Pancreas (tissue), 10 donors: ENCODE results near the gene PRR30. TPM values are rescaled to one million over a fixed set of nuclear protein-coding genes. Genes with fewer than 3 reads are reported as not detected.

Source experiments
- ATAC-seq, 4 donors: fragments of 200-7000 bp; cut with Tn5 transposase; one replicate each; pipeline versions ENCODE4 v1.8.0 to v1.9.1; 2020; ENCODE audit warnings: mild to moderate bottlenecking in 4 of 4, moderate library complexity in 4 of 4
- DNase-seq, 6 donors: peaks; one replicate each; pipeline ENCODE4 v3.0.0-alpha.2; 2020
- FAIRE-seq: peaks from 2 replicates; lab custom pipeline; 2012; peaks lifted over from hg19 to GRCh38; lab: Jason Lieb, UNC
- H3K27ac ChIP-seq, 4 donors: fragments of 200-600 bp; sonication (generic); 1 replicate in 3 of 4; 2 replicates in 1 of 4; pipeline versions ENCODE4 v1.5.0 to v1.8.0; 2020
- H3K27me3 ChIP-seq, 4 donors: fragments of 200-600 bp; one replicate each; pipeline ENCODE4 v1.8.0; 2021
- H3K36me3 ChIP-seq, 3 donors: fragments of 200-600 bp; sonication (generic) in 1 of 3; one replicate each; pipeline versions ENCODE4 v1.5.0 to v1.8.0; 2020 to 2021
- H3K4me1 ChIP-seq, 3 donors: fragments of 200-600 bp; one replicate each; pipeline ENCODE4 v1.8.0; 2021
- H3K4me3 ChIP-seq, 4 donors: fragments of 200-600 bp; sonication (generic) in 2 of 4; one replicate each; pipeline versions ENCODE4 v1.5.0 to v1.8.0; 2020 to 2021
- H3K9me3 ChIP-seq, 4 donors: fragments of 200-600 bp; one replicate each; pipeline ENCODE4 v1.8.0; 2021
- WGBS, 2 donors: extraction: QIAGEN DNeasy Blood & Tissue Kit; methylation state at CpG; one replicate each; pipeline ENCODE4 v1.1.7; 2013; 5-methylcytosine and 5-hydroxymethylcytosine counted together
- intact Hi-C, 3 donors: fragments of 100-400 bp; cut with DNase I; formaldehyde crosslinking; loops; one replicate each; pipeline versions ENCODE4 v1.11.1 to v1.14.2; 2022
- polyA plus RNA-seq, 2 donors: library from polyadenylated mRNA; stranded (reverse); fragments of 200-250 nt; gene quantifications; one replicate each; pipeline ENCODE4 v1.2.3, GENCODE V29; 2013
- total RNA-seq, 6 donors: library from RNA; stranded (reverse); fragmentation: NEBNext Ultra II Directional in 4 of 6; extraction: Animal tissue kit (Norgen Biotek cat#: 25700) in 4 of 6; gene quantifications; one replicate each; pipeline versions ENCODE4 v1.2.1 to v1.2.4, GENCODE V29; 2021 to 2023
- TF ChIP-seq, protein P1 (sequence below), 4 donors: fragments of 200-600 bp; sonication (generic) in 3 of 4; IDR thresholded peaks; one replicate each; pipeline versions ENCODE4 v1.5.0 to v1.8.0; 2021; ENCODE audit warnings: antibody characterized with exemption in 4 of 4
- donor health status: healthy with polysubstance abuse.
- donor health status: DM: no; HTN: no; CAD: no; lungs with moderate emphysema.
- donor health status: DM: no; HTN: no; CAD: no.
- donor health status: control.
- donor health status: control.
- donor health status: Bipolar disorder and iron deficiency.
- donor health status: DM: yes; HTN: yes; CAD: no.
- donor health status: DM: no; HTN: no; CAD: no.
- donor health status: DM: no; HTN: no; CAD: no.
- donor health status: DM: yes; HTN: yes; CAD: no.

Gene PRR30
- total and polyA plus RNA-seq, 8 donors: not detected

GRCh38 chr2:27109083-27109482, 30.1 kb downstream of the PRR30 start:
- Histone ChIP-seq H3K4me1 (no peaks in the 10 kb centered on the region), H3K27me3 (no peaks in the 10 kb centered on the region), H3K4me3 (no peak overlapping the region), H3K27ac (no peak overlapping the region), H3K9me3 (no peaks in the 10 kb centered on the region), H3K36me3 (no peaks in the 10 kb centered on the region)
- ATAC-seq (no peak), FAIRE-seq (no peak), DNase-seq (no peak)
- WGBS, 2 donors: 84 to 92% methylated on average over 3 of the region's 3 CpGs
- TF ChIP-seq, protein P1, sequence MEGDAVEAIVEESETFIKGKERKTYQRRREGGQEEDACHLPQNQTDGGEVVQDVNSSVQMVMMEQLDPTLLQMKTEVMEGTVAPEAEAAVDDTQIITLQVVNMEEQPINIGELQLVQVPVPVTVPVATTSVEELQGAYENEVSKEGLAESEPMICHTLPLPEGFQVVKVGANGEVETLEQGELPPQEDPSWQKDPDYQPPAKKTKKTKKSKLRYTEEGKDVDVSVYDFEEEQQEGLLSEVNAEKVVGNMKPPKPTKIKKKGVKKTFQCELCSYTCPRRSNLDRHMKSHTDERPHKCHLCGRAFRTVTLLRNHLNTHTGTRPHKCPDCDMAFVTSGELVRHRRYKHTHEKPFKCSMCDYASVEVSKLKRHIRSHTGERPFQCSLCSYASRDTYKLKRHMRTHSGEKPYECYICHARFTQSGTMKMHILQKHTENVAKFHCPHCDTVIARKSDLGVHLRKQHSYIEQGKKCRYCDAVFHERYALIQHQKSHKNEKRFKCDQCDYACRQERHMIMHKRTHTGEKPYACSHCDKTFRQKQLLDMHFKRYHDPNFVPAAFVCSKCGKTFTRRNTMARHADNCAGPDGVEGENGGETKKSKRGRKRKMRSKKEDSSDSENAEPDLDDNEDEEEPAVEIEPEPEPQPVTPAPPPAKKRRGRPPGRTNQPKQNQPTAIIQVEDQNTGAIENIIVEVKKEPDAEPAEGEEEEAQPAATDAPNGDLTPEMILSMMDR (IDR thresholded peaks at IDR 0.05): no peak
- intact Hi-C loops: no loop called here

DNA sequence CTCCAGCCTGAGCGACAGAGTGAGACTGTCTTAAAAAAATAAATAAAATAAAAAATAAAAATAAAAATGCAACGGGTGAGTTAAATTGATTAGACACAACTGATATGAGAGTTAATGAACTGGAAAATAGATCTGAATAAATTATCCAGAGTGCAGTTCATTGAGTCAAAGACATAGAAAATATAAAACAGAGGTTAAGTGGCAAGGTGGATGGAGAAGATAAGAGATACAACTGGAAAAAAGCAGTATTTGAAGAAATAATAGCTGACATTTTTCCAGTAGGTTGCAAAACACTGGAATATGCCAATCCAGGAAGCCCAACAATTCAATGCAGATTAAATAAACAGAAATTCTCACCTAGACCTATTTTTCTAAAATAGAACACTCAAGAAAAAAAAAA, 31.0 kb downstream of the PRR30 start:
- DNase-seq (no peak), ATAC-seq (no peak), FAIRE-seq (no peak)
- WGBS, 2 donors: 56 to 69% methylated on average over 2 of the region's 2 CpGs
- no peak overlapping the region for H3K27ac ChIP-seq
- no peaks in the 10 kb centered on the region for H3K36me3 ChIP-seq
- H3K27me3 ChIP-seq: no peaks in the 10 kb centered on the region
- no peaks in the 10 kb centered on the region for H3K9me3 ChIP-seq
- intact Hi-C loops: no loop called here
- H3K4me3 ChIP-seq: no peak overlapping the region
- no peaks in the 10 kb centered on the region for H3K4me1 ChIP-seq
- TF ChIP-seq, protein P1 (IDR thresholded peaks at IDR 0.05): no peak

DNA sequence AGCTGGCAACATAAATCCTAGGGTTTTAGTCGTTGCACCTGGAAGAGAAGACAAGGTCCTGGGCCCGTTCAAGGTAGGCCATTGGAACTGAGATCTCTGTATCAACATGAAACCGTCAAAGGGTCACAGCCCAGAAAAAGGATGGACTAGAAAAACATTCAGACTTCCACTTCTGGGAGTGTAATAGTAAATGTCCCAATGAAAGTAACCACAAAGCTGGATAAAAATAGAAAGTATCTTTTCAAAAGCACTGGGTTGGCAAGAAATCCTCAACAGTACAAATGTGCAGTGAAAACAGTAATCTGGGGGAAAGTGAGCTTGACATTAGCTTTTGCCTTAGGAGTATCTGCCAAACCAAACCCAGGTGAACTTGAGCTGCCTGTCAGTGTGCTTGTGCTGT, 33.2 kb downstream of the PRR30 start:
- Histone ChIP-seq H3K27me3 (no peaks in the 10 kb centered on the region), H3K4me3 (no peak overlapping the region), H3K4me1 (no peaks in the 10 kb centered on the region), H3K36me3 (no peaks in the 10 kb centered on the region), H3K9me3 (no peaks in the 10 kb centered on the region), H3K27ac (no peak overlapping the region)
- no peak for ATAC-seq
- FAIRE-seq: no peak
- no peak for DNase-seq
- intact Hi-C loops: no loop called here
- TF ChIP-seq, protein P1 (IDR thresholded peaks at IDR 0.05): no peak
- WGBS, 2 donors: 52 to 71% methylated on average over 3 of the region's 3 CpGs

- no peak for DNase-seq
- Histone ChIP-seq H3K9me3 (no peaks in the 10 kb centered on the region), H3K27ac (no peak overlapping the region), H3K4me1 (no peaks in the 10 kb centered on the region), H3K4me3 (no peak overlapping the region), H3K27me3 (no peaks in the 10 kb centered on the region), H3K36me3 (no peaks in the 10 kb centered on the region)
- 80 to 92% methylated on average over 5 of the region's 5 CpGs for WGBS, 2 donors
- intact Hi-C loops: loop anchor here in 1 of 3 donors (5.0 kb wide), 1 partner anchor 175 kb away; the partner anchor contains the start of gene DNAJC5G
- ATAC-seq: no peak
- TF ChIP-seq, protein P1 (IDR thresholded peaks at IDR 0.05): no peak
- FAIRE-seq: no peak
Observed at GRCh38 chr2:27102329-27102728, 36.9 kb downstream of the PRR30 start.

DNA sequence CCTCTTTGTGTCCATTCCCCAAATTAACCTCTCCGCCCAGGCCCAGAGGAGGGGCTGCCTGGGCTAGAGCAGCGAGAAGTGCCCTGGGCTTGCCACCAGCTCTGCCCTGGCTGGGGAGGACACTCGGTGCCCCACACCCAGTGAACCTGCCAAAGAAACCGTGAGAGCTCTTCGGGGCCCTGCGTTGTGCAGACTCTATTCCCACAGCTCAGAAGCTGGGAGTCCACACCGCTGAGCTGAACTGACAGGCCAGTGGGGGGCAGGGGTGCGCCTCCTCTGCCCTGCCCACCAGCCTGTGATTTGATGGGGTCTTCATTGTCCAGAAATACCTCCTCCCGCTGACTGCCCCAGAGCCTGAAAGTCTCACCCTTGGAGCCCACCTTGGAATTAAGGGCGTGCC, 39.2 kb downstream of the PRR30 start:
- Histone ChIP-seq H3K27ac (no peak overlapping the region), H3K4me1 (peaks cover 0 to 10% (median 8%) of the 10 kb centered on the region in 3 donors), H3K27me3 (no peaks in the 10 kb centered on the region), H3K9me3 (no peaks in the 10 kb centered on the region), H3K4me3 (no peak overlapping the region), H3K36me3 (no peaks in the 10 kb centered on the region)
- TF ChIP-seq, protein P1 (IDR thresholded peaks at IDR 0.05): no peak
- ATAC-seq (no peak), DNase-seq (peak in 1 of 6 donors; percentile 58), FAIRE-seq (no peak)
- intact Hi-C loops: loop anchor here in 1 of 3 donors (5.0 kb wide), 1 partner anchor 177 kb away; the partner anchor contains the start of gene DNAJC5G
- 90% methylated on average over 10 of the region's 10 CpGs for WGBS, 2 donors
